Smooth muscle cell of the umbilical artery (primary cell): ENCODE measurements around the gene TH. TPM values are rescaled to one million over a fixed set of nuclear protein-coding genes. Genes with fewer than 3 reads are reported as not detected.

Experiments used
- total RNA-seq: library from RNA; depleted of rRNA; stranded (reverse); fragments of >200 nt; gene quantifications from 2 replicates; pipeline ENCODE4 v1.2.3, GENCODE V29; 2014

The TH gene
- not detected in 2 replicates for total RNA-seq

DNA sequence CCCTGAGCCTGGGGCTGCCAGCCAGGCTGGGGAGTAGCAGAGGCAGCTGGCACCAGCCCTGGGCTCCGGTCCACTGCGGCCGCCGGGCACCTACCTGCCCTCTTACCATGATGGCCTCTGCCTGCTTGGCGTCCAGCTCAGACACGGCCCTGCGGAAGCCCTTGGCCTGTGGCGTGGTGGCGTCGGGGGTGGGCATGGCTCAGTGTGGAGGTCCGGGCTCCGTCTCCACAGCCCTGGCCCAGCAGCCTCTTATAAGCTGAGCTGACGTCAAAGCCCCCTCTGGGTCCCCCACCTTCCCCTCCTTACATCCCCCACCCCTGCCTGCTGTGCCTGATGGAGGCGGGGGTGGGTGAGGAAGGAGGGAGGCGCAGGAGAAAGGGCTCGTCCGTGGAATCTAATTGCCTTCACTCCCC lies at the start of gene TH:
Gene TH (minus strand): TSS at position 225 of the 413 bp plus-strand sequence. CDS start 29 bp downstream, at position 196.

DNA sequence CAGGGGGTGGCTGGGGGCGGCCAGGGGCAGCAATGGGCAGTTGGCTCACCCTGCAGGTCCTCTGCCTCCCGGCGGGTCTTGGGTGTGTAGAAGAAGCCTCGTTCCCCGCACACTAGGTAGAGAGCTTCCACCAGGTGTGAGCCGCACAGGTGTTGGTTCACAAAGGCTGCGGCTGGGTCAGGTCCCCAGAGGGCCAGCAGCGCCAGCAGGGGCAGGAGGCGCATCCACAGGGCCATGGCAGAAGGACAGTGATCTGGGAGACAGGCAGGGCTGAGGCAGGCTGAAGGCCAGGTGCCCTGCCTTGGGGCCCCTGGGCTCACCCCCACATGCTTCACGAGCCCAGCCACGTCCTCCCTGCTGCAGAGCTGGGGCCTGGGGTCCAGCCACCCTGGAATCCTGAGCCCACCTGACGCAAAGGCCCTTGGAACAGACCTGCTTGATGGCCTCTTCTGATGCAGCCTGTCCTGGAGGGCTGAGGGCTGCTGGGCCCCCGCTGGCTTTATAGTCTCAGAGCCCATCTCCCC lies 10.8 kb downstream of the TH start, which contains the start of gene INS:
Gene INS (minus strand): TSS at position 474 of the 524 bp plus-strand sequence. CDS start 238 bp downstream, at position 236.

DNA sequence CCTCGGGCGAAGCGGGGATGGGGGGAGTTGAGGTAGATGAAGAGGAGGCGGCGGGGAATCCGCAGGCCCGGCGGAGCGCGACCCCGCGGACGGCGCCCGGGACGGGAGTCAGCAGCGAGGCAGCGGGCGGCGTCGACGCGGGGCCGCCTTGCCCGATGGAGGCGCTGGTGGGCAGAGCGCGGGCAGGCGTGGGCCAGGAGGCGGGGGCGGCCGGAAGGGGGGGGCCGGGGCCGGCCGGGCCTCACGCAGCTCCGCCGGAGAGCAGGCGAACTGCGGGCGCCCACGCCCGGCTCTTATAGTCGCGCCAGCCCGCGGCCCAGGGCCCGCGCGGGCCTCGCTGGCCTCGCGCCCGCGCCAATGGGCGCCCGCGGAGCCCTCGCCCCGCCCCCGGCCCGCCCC lies 32.5 kb downstream of the TH start, which contains the start of gene IGF2:
Gene IGF2 (minus strand): TSS at position 267 of the 399 bp plus-strand sequence. CDS start 3,866 bp downstream, outside the sequence.

Other genes with a start within 250 kb of the TH start
- gene MRPL23, start 224.5 kb downstream of the TH start, total RNA-seq: 40.4 and 48.7 TPM in 2 replicates
- 4.6 and 70.7 TPM in 2 replicates for gene H19, start 174.0 kb downstream of the TH start, total RNA-seq
- gene IGF2, start 32.4 kb downstream of the TH start, total RNA-seq: under 0.01 and 1.5 TPM in 2 replicates
- not detected in 2 replicates for gene INS, start 10.6 kb downstream of the TH start, total RNA-seq
- not detected in 2 replicates for gene ASCL2, start 98.8 kb upstream of the TH start, total RNA-seq
- not detected in 2 replicates for gene C11orf21, start 130.1 kb upstream of the TH start, total RNA-seq
- 0.30 TPM in 1 of 2 replicates, not detected in the other for gene TSPAN32, start 130.2 kb upstream of the TH start, total RNA-seq
- 390 and 393 TPM in 2 replicates for gene CD81, start 205.5 kb upstream of the TH start, total RNA-seq
- 41.4 and 46.0 TPM in 2 replicates for gene TSSC4, start 228.9 kb upstream of the TH start, total RNA-seq